ENCODE data around the gene KIF2A. TPM values are rescaled to one million over a fixed set of nuclear protein-coding genes. Genes with fewer than 3 reads are reported as not detected.

The KIF2A gene
- total and polyA plus RNA-seq, 2 donors (not counting 3 experiments of a cell fraction or from before 2014, with no cell fraction given) = 17.1 to 65.1 TPM

GRCh38 chr5:62316176-62316502 lies 10.1 kb downstream of the KIF2A start:
- Histone ChIP-seq H3K4me2 (ENCODE audit: insufficient read depth, low read length) (no peak overlapping the region), H3K9me3 (replicated peaks; ENCODE audit: control insufficient read depth, insufficient read depth, low read length) (no peaks in the 10 kb centered on the region), H4K20me1 (replicated peaks; ENCODE audit: control insufficient read depth, extremely low read depth, insufficient read depth, low read length) (peaks cover 26% of the 10 kb centered on the region), H3K9ac (replicated peaks; ENCODE audit: extremely low read depth, insufficient read depth, low read length) (no peak overlapping the region), H3K9me1 (replicated peaks; ENCODE audit: control insufficient read depth, extremely low read depth, insufficient read depth, low read length) (no peaks in the 10 kb centered on the region), H3K79me2 (ENCODE audit: control insufficient read depth, insufficient read depth, low read length) (peaks cover 97% of the 10 kb centered on the region), H3K27me3 (ENCODE audit: control insufficient read depth in 2 of 2, insufficient read depth in 2 of 2, low read length in 2 of 2) (no peaks in the 10 kb centered on the region), H3K4me3 (replicated peaks in 1 of 3; ENCODE audit: insufficient read depth in 1 of 3, low read depth in 1 of 3, low read length in 3 of 3) (no peak overlapping the region), H3K4me1 (ENCODE audit: control insufficient read depth, extremely low read depth, insufficient read depth, low read length) (no peaks in the 10 kb centered on the region), H3K36me3 (ENCODE audit: control insufficient read depth in 2 of 2, extremely low read depth in 1 of 2, insufficient read depth in 2 of 2, low read length in 2 of 2) (no peaks in the 10 kb centered on the region), H3K27ac (ENCODE audit: insufficient read depth, low read depth, low read length) (no peak overlapping the region), H2AFZ (ENCODE audit: low read depth, low read length) (no peak overlapping the region)
- intact Hi-C loops (cut with micrococcal nuclease) = no loop called here
- FAIRE-seq = no peak
- ChIA-PET POLR2A (no interaction called here), CTCF (interaction anchor here (0.8 to 2.1 kb wide), 2 partner anchors 10 to 13 kb away, joined by 4 to 7 read pairs; partner anchors contain the start of gene KIF2A)
- no TSS peak for BruUV-seq (replicated peaks)
- dilution Hi-C loops (cut with MboI; ENCODE audit: extremely low pct_ligation_motif_present, low sequenced_read_pairs) = no loop called here
- no peak for DNase-seq (ENCODE audit: low read depth, low spot score)
- TF ChIP-seq GATA2 (IDR thresholded peaks at IDR 0.05; ENCODE audit: insufficient read depth, insufficient read length, low read depth, low read length) (no peak), POLR2AphosphoS5 (IDR thresholded peaks at IDR 0.05; ENCODE audit: insufficient read depth, low read depth, low read length) (no peak), MYC (IDR thresholded peaks at IDR 0.05; ENCODE audit: low read depth, low read length) (no peak), EZH2 (IDR thresholded peaks at IDR 0.05; ENCODE audit: borderline replicate concordance, low read depth, low read length, severe bottlenecking) (no peak), JUN (IDR thresholded peaks at IDR 0.05; ENCODE audit: borderline replicate concordance, insufficient read depth, insufficient read length, low read depth) (peak; percentile 36), POLR2A (IDR thresholded peaks at IDR 0.05; ENCODE audit: low read depth, low read length) (no peak)
- TF ChIP-seq, protein P1, sequence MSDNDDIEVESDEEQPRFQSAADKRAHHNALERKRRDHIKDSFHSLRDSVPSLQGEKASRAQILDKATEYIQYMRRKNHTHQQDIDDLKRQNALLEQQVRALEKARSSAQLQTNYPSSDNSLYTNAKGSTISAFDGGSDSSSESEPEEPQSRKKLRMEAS (IDR thresholded peaks at IDR 0.05; ENCODE audit: insufficient read depth, insufficient read length) = no peak
- TF ChIP-seq, protein P2, sequence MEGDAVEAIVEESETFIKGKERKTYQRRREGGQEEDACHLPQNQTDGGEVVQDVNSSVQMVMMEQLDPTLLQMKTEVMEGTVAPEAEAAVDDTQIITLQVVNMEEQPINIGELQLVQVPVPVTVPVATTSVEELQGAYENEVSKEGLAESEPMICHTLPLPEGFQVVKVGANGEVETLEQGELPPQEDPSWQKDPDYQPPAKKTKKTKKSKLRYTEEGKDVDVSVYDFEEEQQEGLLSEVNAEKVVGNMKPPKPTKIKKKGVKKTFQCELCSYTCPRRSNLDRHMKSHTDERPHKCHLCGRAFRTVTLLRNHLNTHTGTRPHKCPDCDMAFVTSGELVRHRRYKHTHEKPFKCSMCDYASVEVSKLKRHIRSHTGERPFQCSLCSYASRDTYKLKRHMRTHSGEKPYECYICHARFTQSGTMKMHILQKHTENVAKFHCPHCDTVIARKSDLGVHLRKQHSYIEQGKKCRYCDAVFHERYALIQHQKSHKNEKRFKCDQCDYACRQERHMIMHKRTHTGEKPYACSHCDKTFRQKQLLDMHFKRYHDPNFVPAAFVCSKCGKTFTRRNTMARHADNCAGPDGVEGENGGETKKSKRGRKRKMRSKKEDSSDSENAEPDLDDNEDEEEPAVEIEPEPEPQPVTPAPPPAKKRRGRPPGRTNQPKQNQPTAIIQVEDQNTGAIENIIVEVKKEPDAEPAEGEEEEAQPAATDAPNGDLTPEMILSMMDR (IDR thresholded peaks at IDR 0.05; ENCODE audit: extremely low read depth in 1 of 2, insufficient read depth in 1 of 2, low read depth in 1 of 2, low read length in 2 of 2) = no peak

All from endothelial cell of umbilical vein (primary cell).